HG02938 (cell line): ENCODE measurements around the gene STON1.
"Not testable (repeated sequence)": the region's sequence is repeated elsewhere in the genome, so short reads cannot be mapped to it uniquely, and the experiment has no call there.

ENCODE experiments used
- ATAC-seq: cut with Tn5 transposase; IDR thresholded peaks from one replicate; pipeline ENCODE4 v1.9.1; 2021; ENCODE audit warnings: mild to moderate bottlenecking, moderate library complexity; ENCODE audit not compliant: unreplicated experiment

The STON1 gene

GRCh38 chr2:48617618-48618017 is 87.7 kb downstream of the STON1 start, which contains the start of gene GTF2A1L:
GTF2A1L (plus strand) TSS chr2:48617856; CDS start chr2:48617875, 19 bp downstream.
- no peak for ATAC-seq

GRCh38 chr2:48619526-48619925 is 89.6 kb downstream of the STON1 start:
- ATAC-seq = no peak

GRCh38 chr2:48620604-48621003 is 90.7 kb downstream of the STON1 start:
- no peak for ATAC-seq

GRCh38 chr2:48622691-48623090 is 92.7 kb downstream of the STON1 start:
- not testable (repeated sequence) for ATAC-seq

- ATAC-seq = no peak
These were observed 94.7 kb downstream of the STON1 start for GRCh38 chr2:48624696-48625095.

GRCh38 chr2:48626047-48626446 is 96.1 kb downstream of the STON1 start:
- ATAC-seq = no peak

GRCh38 chr2:48633143-48633542 is 103.2 kb downstream of the STON1 start:
- no peak for ATAC-seq

GRCh38 chr2:48635786-48636185 is 105.8 kb downstream of the STON1 start:
- ATAC-seq = no peak

- ATAC-seq = no peak
These were observed 108.3 kb downstream of the STON1 start for GRCh38 chr2:48638261-48638660.
